NCI-H2227 (cell line): ENCODE data around the gene PSMA2.

Experiments used
- DNase-seq: peaks from one replicate; lab custom pipeline; 2025; ENCODE audit not compliant: unreplicated experiment; lab: John Stamatoyannopoulos, UW

Gene PSMA2

DNA sequence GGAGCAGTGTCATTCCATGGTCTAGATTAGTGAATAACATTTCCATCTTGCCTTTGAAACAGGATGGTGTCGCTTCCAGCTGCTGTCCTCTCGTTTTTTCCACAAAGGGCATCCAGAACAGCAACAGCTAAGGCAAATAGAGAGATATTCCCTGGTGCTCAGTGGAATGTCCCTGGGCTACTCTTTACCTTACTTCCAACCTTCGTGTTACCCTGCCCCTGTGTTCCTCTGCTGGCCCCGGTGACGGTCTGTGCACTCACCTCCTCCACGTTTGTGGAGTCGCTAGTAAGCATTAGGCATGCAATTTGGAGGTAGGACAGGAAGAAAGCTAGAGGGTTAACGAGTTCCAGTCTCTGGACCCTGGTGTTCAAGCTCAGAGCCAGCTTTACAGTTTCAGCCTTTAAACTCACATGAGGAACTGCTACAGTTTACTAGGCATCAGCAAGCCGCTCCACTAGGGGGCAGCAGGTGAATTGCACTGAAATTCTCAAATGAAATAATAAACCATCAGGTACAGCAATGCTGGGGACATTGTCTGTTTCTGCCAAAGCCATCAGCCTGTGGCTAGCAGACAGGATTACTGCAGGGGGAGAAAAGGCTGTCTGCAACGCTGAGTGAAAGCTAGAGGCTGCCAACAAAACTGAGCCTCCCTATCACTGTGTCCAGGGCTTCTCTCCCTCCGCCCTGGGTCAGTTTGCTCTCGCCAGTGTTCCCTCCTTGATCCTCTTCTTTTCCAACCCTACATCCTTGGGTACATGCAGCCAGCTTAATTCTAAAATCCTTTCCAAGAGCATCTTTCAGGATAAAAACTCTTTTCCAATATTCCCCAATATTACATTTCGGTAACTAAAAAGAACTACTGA lies 9.2 kb upstream of the PSMA2 start:
- peak; percentile 81 for DNase-seq

DNA sequence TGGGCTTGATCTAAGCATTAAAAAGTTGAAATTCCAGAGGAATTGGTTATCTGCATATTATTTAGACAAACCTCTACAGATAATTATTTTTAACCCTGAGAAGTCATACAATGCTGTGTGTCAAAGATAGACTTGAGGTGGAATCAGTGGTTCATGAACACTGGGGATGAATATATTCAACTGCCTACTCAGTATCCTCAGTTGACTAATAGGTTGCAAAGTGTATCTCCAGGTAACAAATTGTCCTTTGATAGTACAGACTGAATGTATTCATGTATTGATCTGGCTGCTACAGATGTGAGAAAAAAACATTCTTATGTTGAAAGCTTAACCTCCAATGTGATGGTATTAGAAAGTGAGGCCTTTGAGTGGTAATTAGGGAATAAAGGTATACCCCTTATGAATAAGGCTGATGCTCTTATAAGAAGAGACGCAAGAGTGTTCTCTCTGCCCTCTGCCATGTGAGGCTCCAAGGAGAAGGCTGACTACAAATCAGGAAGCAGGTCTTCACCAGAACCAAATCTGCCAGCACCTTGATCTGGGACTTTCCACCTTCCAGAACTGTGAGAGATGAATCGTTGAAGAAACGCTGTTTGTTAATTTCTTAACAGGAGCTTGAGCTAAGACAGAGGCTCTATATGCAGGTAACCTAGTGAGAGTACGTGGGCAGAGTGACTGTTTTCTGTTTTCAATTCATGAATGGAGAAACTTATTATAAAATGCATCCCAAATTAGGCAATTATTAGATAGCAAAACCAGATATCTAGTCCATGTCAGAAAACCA lies 7.7 kb upstream of the PSMA2 start:
- DNase-seq, result no peak

DNA sequence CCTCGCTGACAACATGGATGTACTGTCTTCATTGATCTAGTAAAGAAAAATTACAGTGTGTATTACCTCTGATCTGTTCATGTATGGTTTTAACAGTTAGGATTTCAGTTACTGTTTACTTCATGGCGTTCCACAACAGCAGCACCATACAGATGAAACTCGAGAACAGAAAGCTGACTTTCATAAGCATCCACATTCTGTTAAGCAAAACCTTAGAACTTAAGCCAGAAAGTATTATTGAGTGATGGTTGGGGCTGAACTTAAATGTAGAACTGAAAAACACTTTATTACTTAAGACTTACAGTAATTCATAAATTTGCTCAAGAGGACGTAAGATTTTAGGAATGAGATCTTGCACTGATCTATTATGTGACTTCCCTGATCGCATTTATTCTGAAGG lies 3.9 kb upstream of the PSMA2 start:
- DNase-seq, result no peak

DNA sequence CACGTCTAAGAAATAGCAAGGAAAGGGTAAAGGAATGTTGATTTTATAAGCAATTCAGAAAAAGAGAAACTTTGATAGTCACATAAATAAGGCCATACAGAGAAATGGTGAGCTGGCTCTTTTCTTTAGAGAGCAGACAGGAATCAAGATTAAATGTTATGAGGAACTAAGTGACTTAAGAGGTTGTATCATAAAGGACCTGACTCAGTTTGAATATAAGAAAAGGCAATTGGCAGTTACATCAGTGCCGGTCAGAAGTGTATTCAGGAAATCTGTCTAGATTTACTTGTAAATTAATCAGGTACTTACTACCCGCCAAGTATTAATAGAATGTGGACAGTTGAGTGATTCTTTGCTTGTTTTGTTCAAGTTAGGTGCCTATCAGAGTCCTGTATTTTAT lies 2.3 kb upstream of the PSMA2 start:
- DNase-seq, result no peak

DNA sequence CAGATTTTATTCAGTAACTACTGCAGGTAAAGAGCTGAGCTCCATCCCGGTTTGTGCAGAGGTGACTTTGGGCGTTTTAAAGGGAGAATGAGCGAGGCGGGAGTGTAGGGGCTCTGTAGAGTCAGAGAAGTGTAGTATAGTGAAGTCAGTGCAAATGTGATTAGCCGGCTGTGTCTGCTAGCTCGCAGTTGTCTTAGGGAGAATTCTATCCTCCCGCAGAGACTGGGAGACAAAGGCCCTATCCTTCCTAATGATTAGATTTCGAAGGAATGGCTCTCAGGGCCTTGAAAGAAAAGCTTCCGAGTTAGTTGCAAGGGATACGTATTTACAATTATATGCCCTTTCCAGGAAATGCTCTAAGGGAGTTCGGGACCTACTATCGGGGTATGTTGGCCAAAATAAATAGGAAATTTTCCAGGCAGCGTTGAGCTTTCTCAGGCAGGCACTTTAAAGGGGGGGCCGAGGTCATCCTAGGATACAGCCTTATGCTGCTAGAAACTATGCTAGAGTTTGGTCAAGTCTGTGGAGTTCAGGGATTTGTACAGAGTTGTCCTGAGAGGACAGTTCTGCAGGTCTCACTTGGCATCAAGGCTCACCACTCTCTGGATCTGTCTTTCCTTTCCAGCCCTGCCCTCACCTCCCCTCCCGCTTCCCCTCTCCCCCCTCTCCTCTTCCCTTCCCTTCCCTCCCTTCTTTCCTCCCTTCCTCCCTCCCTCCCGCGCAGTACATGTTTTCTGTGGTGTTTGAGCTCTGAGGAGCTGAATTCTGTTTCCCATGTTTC lies 1.0 kb upstream of the PSMA2 start:
- DNase-seq, result peak; percentile 17

DNA sequence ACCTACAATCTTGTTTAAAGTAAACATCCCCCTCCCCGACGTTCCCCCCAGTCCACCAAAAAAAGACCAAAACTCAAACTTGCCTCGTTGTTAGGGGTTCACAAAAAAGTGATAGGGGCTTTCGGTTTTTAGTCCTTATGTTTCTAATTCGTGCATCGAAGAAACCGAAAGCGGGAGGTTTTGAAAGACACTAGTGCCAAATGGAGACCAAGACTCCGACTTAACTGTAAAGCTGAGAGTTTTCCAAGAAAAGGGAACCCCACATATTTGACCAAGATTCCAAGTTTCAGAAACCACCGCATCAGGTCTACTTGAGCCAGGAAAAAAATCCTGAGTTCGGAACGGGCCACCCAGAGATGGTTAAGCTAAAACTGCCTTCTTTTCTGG lies 534 bp downstream of the PSMA2 start:
- DNase-seq, result no peak

DNA sequence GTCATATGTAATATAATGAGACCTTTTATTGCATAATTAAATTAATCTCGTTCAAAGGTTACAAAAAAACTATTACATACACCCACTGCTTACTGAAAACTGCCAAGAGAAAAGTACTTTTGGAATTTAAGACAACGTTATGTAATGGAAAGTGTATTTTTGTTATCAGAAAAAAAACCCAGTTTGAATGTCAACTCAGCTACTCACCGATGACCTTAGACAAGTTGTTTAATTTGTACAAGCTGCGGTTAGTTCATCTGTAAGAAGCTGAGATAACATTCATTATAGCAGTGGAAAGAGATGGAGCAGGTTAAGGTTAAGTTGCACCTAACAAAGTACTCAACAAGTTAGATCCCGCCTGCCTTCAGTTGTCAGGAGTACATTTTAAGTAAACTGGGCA lies 1.1 kb downstream of the PSMA2 start:
- no peak for DNase-seq

DNA sequence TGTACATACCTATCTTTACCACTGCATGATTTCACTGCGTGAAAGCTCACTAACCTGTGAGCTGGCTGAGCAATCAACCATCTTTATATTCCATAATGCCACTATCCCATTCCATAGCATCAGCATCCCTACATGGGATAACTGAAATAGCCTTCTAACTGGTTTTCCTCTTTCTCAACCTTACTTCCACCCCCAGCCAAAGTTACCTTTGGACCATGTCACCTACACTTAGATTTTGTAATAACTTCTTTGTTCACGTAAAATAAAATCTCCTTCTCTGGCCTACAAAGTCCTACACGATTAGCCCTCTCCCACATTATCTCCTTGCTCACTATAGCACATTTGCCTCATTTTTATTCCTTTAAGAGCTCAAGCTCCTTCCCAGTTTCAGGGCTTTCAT lies 2.5 kb downstream of the PSMA2 start:
- DNase-seq, result no peak

DNA sequence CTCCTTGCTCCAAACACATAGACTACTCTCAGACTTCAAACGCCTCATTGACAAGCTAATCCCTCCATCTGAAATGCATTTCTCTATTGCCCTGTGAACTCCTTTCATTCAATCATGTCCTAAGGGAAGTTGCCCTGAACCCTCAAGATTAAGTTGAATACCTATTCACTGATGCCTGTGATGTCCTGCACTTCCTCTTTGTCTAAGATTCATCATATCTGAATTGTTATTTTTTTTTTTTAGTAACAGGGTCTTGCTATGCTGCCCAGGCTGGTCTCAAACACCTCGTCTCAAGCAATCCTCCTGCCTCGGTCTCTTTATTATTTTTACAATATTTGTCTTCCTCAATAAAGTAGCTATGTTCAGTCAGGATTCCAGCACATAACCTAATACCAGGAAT lies 3.2 kb downstream of the PSMA2 start:
- DNase-seq, result no peak

DNA sequence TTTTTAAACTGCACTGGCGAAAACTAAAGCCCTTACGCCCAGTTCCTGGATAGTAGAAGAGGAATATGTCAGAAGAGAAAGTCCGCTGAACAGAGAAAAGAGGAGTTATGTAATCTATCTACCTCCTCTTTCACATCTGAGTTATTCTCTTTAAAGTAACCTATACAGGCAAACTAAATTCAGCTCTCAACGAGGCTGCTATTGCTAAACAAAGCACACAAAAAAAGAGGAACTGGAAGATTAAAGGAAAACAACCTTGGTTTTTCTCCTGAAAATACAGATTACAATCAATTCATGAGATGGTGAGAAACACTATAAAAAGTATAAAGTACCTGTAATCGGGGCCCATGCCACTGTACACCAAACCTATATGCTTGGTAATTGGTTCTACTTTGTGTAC lies 5.8 kb downstream of the PSMA2 start:
- DNase-seq, result no peak

DNA sequence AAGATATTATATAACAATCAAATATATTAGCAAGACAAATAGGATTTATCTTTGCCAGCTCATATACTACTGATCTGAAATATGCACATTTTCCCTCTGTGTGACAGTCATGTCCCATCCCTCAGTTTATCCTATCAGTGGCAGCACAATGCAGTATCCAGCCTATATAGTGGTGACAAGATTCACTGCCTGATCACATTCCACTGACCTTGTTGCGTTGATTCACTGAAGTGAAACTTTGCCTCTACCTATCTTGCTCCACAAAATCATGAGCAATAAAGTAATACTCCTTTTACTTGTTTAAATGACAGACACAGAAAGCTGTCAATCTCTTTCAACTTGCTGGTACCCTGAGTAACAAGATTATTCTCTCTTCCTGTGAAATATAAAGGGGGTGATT lies 6.3 kb downstream of the PSMA2 start:
- DNase-seq, result no peak

DNA sequence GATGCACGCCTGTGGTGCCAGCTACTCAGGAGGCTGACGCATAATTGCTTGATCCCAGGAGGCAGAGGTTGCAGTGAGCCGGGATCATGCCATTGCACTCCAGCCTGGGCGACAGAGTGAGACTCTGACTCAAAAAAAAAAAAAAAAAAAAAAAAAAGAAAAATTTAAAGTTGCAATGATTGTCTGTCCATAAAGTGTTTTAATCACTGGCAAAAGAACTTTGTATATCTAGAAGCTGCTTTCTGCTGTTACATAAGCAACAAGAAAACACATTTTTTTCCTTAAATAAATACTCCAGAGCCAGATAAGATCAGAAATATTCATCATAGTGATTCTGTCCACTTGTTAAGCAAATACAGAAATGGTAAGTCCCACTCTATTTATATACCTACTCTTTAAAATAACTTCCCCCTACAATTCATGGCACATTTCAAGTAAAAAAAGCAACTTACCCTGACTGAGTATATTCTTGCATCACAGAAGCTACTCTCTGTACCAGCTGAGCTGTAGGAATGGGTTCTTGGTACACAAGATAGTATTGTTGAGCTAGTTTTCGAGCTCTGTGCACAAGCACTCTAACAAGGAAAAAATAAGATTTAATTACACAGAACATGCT lies 7.6 kb downstream of the PSMA2 start:
- DNase-seq, result no peak

DNA sequence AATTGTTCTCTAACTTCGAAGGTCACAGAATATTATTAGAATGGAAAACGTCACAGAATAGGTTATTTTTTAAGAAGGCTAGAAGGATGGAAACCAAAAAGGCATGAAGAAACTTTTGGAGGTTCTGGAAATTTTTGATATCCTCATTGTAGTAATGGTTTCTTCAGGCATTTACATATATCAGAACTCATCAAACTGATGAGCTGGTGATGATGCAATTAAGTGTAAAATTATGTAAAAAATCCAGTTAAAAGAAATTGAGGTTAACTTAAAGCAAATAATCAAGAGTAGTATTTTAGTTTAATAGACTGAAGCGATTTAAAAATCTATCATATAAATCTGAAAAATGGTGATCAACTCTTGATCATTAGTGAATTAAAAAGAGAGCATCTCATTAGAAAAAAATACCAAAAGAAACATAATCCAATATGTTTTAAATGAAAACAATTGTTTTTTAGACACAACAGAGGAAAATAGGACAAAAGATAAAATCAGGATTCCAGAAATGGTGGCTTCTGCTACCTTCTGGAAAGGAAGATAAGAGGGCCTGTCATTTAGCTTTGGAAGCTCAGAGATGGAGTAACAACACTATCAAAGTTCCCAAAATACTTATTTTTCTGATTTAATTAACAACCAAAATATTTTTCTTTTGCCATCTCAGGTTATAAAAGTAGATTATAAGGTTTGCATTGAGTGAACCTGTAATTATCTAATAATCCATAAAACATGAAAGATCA lies 9.8 kb downstream of the PSMA2 start:
- no peak for DNase-seq

DNA sequence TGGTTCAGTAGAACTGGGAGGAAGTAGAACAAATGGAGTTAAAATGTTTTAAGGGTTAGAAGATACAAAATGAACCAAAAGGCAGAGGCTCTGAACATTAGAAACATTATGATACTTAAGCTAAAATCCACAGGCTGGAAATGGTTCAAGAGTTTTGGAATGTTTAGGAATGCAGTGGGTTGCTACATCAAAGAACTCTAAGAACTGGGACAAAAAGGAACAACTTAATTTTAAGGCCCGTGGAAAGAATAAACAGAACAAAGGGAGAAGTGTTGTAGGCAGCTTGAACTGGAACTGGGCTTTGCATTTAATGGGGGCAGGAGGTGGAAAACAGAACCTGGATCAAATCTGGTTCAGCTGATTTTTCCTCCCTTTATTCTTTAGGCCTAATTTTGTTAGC lies 16.6 kb downstream of the PSMA2 start:
- DNase-seq, result no peak

DNA sequence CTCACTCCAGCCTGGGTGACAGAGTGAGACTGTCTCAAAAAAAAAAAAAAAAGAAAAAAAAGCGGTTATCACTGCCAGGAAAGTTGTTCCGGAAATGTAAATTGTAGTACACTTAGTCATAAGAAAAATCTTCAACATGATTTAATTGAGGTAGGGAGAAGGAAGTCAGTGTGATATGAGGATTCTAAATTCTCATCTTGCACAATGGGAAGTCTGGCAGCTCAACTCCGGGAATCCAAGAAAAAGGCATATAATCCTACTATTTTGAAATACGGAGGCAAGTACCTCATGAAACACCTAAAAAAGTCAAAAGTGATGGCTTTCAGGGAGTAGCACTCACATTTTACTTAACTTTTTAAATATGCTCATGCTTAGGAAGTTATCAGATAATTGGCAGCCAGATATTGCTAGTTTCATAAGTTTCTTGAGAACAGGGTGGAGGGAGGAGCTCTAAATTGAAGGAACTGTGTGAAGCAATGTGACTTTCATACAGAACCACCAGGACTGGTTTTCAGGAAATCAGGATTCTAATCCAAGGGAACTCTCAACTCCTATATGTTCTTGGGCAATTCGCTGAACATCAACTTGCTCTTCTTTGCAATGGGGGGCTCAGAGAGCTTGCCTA lies 17.4 kb downstream of the PSMA2 start:
- no peak for DNase-seq

DNA sequence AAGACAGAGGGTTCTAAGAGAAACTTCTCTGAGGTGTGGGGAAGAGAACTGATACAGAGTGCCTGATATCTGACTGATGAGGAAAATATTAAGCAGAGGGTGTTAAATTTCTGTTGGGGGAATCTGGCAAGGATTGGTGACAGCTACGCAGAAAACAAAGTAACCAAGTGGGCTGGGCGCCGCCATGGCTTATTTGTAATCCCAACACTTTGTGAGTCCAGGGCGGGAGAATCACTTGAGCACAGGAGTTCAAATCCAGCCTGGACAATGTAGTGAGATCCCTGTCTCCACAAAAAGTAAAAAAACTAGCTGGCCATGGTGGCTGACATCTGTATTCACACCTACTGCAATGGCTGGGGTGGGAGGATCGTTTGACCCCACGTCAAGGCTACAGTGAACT lies 18.0 kb downstream of the PSMA2 start:
- DNase-seq, result no peak

DNA sequence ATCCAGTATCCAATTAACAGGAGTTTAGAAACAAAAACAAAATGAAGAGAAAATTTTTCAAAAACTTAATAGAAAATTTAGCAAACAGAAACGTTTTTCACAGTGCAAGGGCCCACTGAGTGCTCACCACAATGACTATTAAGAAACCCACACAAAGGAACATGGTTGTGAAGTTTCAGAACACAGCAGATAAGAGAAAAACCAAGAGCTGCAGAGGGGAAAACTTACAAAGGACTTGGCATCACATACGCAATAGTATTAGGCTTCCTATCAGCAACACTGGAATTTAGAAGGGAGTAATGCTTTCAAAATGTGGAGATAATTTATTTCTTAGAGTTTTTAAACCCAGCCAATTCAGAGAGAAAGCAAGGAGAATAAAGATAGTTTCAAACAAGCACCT lies 18.4 kb downstream of the PSMA2 start:
- DNase-seq, result no peak

DNA sequence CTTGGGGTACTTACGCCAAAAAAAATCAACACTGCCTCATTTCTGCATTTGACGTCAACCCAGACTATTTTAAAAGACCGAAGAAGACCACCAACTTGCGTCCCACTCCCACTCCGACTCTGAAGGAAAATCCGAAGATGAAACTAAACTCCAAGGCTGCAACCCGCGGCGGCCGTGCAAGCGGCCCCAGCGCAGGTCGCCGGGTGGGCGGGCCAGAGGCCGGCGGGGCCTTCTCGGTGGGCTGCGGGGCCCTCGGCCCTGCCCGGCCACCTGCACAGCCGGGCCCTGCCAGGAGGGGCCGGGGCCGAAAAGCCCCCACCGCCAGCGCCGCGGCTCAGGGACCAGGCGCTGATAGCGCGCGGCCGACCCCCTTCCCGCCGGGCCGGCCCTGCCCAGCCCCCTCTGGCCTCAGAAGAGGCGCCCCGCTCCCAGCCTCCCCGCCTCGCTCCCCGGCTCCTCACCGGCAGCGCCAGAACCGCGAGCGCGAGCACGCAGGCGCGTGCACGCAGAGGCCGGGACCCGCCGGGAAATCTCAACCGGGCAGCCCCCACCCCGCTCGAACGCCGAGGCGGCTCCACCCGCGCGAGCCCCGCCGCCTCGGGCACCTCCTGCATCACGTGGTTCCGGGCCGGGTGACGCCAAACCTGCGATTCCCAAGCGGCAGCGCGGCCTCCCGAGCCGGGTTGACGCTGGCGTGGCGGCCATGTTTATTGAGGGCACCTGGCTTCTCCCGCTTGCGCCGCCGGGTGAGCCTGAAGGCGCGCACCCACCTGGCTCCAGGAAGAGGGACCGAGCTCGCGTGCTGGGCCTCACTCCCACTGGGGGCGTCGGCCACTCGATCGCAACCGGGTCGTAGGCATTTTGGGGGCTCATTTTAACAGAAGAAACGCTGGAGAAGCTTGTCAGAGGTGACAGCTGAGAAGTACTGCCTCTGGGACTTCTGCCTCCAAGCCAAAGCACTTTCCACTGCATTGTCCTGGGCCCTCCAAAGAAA lies 20.2 kb downstream of the PSMA2 start, which contains the start of gene C7orf25:
Gene C7orf25 (minus strand): TSS at position 617 of the 994 bp plus-strand sequence. CDS start 1,170 bp downstream, outside the sequence.
- peak; percentile 97 for DNase-seq

DNA sequence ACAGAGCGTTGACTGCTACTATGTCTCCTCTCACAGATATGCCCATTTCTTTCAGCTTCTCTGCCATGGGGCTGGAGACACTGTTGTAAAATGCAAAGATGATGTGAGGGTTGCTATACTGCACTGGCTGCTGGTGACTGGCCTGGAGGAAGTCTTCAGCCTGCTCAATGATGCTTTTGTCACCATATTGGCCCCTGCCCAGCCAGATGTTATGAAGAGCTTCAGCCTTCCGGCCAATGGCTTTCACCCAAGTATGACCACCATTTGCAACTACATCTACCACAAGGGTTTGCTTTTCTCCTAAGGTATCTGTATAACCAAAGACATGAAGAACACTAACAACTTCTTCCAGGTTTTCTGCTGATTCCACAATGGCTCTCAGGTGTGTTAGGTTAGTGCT lies 21.7 kb downstream of the PSMA2 start:
- DNase-seq, result no peak
